Loucy (cell line): Measurements from ENCODE around the gene RBBP6.

Experiments used
- H2AFZ ChIP-seq: fragments of 200-600 bp; sonication (generic); 2 replicates; pipeline ENCODE4 v1.6.0; 2016; ENCODE audit warnings: antibody characterized with exemption, mild to moderate bottlenecking, low read length, moderate library complexity
- H3F3A ChIP-seq: fragments of 200-600 bp; 2 replicates; pipeline ENCODE4 v1.6.0; 2016; ENCODE audit warnings: antibody characterized with exemption, low read depth, mild to moderate bottlenecking
- H3K27me3 ChIP-seq: fragments of 200-600 bp; sonication (generic); 2 replicates; pipeline ENCODE4 v1.6.1; 2014; ENCODE audit warnings: low read length, mild to moderate bottlenecking; ENCODE audit not compliant: insufficient read depth, poor library complexity, severe bottlenecking
- H3K36me3 ChIP-seq: fragments of 200-600 bp; sonication (generic); 2 replicates; pipeline ENCODE4 v1.6.1; 2016; ENCODE audit warnings: low read length; ENCODE audit not compliant: insufficient read depth
- H3K4me1 ChIP-seq: fragments of 200-600 bp; sonication (generic); 2 replicates; pipeline ENCODE4 v1.5.1; 2014; ENCODE audit warnings: low read length, mild to moderate bottlenecking; ENCODE audit not compliant: insufficient read depth, poor library complexity, severe bottlenecking
- H3K4me2 ChIP-seq: fragments of 200-600 bp; sonication (generic); 2 replicates; pipeline ENCODE4 v1.6.0; 2014; ENCODE audit warnings: antibody characterized with exemption, low read length, low read depth, mild to moderate bottlenecking; ENCODE audit not compliant: poor library complexity, severe bottlenecking
- H3K4me3 ChIP-seq: fragments of 200-600 bp; sonication (generic); 2 replicates; pipeline ENCODE4 v1.5.1; 2014; ENCODE audit warnings: low read length, mild to moderate bottlenecking, mixed read lengths; ENCODE audit not compliant: poor library complexity, severe bottlenecking
- H3K79me2 ChIP-seq: fragments of 200-600 bp; sonication (generic); 2 replicates; pipeline ENCODE4 v1.6.1; 2014; ENCODE audit warnings: low read length; ENCODE audit not compliant: insufficient read depth
- H3K9ac ChIP-seq: fragments of 200-600 bp; sonication (generic); 2 replicates; pipeline ENCODE4 v1.6.0; 2014; ENCODE audit warnings: mild to moderate bottlenecking, low read depth, low read length, moderate library complexity; ENCODE audit not compliant: poor library complexity, severe bottlenecking
- H3K9me2 ChIP-seq: fragments of 200-600 bp; sonication (generic); replicated peaks from 2 replicates; pipeline ENCODE4 v1.6.1; 2016; ENCODE audit warnings: low read depth, low read length, mixed read lengths
- H3K9me3 ChIP-seq: fragments of 200-600 bp; sonication (generic); 2 replicates; pipeline ENCODE4 v1.6.1; 2014; ENCODE audit warnings: mild to moderate bottlenecking, antibody characterized with exemption, low read length, low read depth; ENCODE audit not compliant: insufficient read depth
- H4K20me1 ChIP-seq: fragments of 200-600 bp; sonication (generic); 2 replicates; pipeline ENCODE4 v1.6.0; 2014; ENCODE audit warnings: antibody characterized with exemption, low read length, mild to moderate bottlenecking; ENCODE audit not compliant: insufficient read depth, poor library complexity, severe bottlenecking
- EZH2phosphoT487 ChIP-seq: fragments of 200-600 bp; IDR thresholded peaks from 2 replicates; pipeline ENCODE4 v1.6.1; 2018; ENCODE audit warnings: antibody characterized with exemption, mild to moderate bottlenecking, moderate library complexity, borderline replicate concordance
- TF ChIP-seq, protein P1 (sequence below): fragments of 200-600 bp; sonication (generic); conservative IDR thresholded peaks from 2 replicates; pipeline ENCODE4 v1.5.1; 2014; ENCODE audit warnings: mild to moderate bottlenecking, antibody characterized with exemption, low read length

Gene RBBP6, protein sequence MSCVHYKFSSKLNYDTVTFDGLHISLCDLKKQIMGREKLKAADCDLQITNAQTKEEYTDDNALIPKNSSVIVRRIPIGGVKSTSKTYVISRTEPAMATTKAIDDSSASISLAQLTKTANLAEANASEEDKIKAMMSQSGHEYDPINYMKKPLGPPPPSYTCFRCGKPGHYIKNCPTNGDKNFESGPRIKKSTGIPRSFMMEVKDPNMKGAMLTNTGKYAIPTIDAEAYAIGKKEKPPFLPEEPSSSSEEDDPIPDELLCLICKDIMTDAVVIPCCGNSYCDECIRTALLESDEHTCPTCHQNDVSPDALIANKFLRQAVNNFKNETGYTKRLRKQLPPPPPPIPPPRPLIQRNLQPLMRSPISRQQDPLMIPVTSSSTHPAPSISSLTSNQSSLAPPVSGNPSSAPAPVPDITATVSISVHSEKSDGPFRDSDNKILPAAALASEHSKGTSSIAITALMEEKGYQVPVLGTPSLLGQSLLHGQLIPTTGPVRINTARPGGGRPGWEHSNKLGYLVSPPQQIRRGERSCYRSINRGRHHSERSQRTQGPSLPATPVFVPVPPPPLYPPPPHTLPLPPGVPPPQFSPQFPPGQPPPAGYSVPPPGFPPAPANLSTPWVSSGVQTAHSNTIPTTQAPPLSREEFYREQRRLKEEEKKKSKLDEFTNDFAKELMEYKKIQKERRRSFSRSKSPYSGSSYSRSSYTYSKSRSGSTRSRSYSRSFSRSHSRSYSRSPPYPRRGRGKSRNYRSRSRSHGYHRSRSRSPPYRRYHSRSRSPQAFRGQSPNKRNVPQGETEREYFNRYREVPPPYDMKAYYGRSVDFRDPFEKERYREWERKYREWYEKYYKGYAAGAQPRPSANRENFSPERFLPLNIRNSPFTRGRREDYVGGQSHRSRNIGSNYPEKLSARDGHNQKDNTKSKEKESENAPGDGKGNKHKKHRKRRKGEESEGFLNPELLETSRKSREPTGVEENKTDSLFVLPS (N-terminal part only)

GRCh38 chr16:24539295-24539849, at the start of gene RBBP6:
Gene RBBP6 (plus strand): TSS chr16:24539566. CDS start chr16:24540627, 1,061 bp downstream.
- Histone ChIP-seq H3K9ac (peak within 1 kb of the TSS; percentile 97), H3K79me2 (peaks cover 50% of the 10 kb centered on the region), H2AFZ (peak within 1 kb of the TSS; percentile 85), H3F3A (0 out of 2 replicates have a peak, but pooled peaks cover 4% of the 10 kb centered on the region), H4K20me1 (peaks cover 48% of the 10 kb centered on the region), H3K4me3 (peak within 1 kb of the TSS; percentile 84), H3K27me3 (peaks cover 5% of the 10 kb centered on the region), H3K9me2 (no peaks in the 10 kb centered on the region), H3K4me1 (peaks cover 16% of the 10 kb centered on the region), H3K36me3 (0 out of 2 replicates have a peak, but pooled peaks cover under 1% of the 10 kb centered on the region), H3K9me3 (no peaks in the 10 kb centered on the region), H3K4me2 (peak within 1 kb of the TSS; percentile 86)
- TF ChIP-seq EZH2phosphoT487: no peak
- TF ChIP-seq, protein P1, sequence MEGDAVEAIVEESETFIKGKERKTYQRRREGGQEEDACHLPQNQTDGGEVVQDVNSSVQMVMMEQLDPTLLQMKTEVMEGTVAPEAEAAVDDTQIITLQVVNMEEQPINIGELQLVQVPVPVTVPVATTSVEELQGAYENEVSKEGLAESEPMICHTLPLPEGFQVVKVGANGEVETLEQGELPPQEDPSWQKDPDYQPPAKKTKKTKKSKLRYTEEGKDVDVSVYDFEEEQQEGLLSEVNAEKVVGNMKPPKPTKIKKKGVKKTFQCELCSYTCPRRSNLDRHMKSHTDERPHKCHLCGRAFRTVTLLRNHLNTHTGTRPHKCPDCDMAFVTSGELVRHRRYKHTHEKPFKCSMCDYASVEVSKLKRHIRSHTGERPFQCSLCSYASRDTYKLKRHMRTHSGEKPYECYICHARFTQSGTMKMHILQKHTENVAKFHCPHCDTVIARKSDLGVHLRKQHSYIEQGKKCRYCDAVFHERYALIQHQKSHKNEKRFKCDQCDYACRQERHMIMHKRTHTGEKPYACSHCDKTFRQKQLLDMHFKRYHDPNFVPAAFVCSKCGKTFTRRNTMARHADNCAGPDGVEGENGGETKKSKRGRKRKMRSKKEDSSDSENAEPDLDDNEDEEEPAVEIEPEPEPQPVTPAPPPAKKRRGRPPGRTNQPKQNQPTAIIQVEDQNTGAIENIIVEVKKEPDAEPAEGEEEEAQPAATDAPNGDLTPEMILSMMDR: no peak; the same call in 1 of the 2 replicates

- no peak for TF ChIP-seq EZH2phosphoT487
- H3K4me1 ChIP-seq: no peaks in the 10 kb centered on the region
- no peaks in the 10 kb centered on the region for H3K27me3 ChIP-seq
- H3F3A ChIP-seq: no peaks in the 10 kb centered on the region
- no peaks in the 10 kb centered on the region for H3K36me3 ChIP-seq
- no peak overlapping the region for H3K4me2 ChIP-seq
- H4K20me1 ChIP-seq: no peaks in the 10 kb centered on the region
- no peaks in the 10 kb centered on the region for H3K9me3 ChIP-seq
- H3K9ac ChIP-seq: no peak overlapping the region
- no peak overlapping the region for H2AFZ ChIP-seq
- H3K4me3 ChIP-seq: no peak overlapping the region
- no peaks in the 10 kb centered on the region for H3K9me2 ChIP-seq
- H3K79me2 ChIP-seq: no peaks in the 10 kb centered on the region
Measured at GRCh38 chr16:24490866-24491265, 48.5 kb upstream of the RBBP6 start.

DNA sequence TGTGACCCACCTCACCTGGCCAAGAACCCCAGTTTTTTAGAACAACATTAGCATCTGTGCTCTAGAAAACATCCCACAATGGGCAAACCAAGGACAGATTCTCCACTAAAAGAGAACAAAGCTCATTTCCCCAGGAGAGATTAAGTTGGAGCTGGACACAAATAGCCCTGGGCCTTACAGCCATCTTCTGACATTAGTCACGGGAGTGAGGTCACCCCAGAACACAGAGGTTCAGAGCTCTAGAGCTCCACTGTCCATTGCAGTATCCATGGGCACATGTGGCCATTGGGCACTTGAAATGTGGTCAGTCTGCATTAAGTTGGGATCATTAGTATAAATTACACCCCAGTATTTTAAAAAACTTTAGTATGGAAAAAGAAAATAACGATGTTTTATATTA, 47.6 kb upstream of the RBBP6 start:
- no peak overlapping the region for H3K4me3 ChIP-seq
- H2AFZ ChIP-seq: no peak overlapping the region
- H4K20me1 ChIP-seq: no peaks in the 10 kb centered on the region
- no peaks in the 10 kb centered on the region for H3K9me2 ChIP-seq
- H3K27me3 ChIP-seq: no peaks in the 10 kb centered on the region
- H3K4me2 ChIP-seq: no peak overlapping the region
- no peaks in the 10 kb centered on the region for H3K4me1 ChIP-seq
- H3K79me2 ChIP-seq: no peaks in the 10 kb centered on the region
- H3F3A ChIP-seq: no peaks in the 10 kb centered on the region
- no peak overlapping the region for H3K9ac ChIP-seq
- TF ChIP-seq, protein P1: no peak
- no peak for TF ChIP-seq EZH2phosphoT487
- no peaks in the 10 kb centered on the region for H3K36me3 ChIP-seq
- H3K9me3 ChIP-seq: no peaks in the 10 kb centered on the region
